Muscle layer of colon (tissue), 2 donors: Measurements from ENCODE around the gene MYH14.

Experiments used
- H3K27ac ChIP-seq: one replicate; pipeline ENCODE4 v1.7.0; 2013; ENCODE audit warnings: low read depth, mild to moderate bottlenecking, low read length, moderate library complexity
- H3K27me3 ChIP-seq, 2 donors: one replicate each; pipeline ENCODE4 v1.7.0; 2013; ENCODE audit warnings: low read length in 2 of 2, mild to moderate bottlenecking in 2 of 2; ENCODE audit not compliant: insufficient read depth in 2 of 2, control insufficient read depth in 1 of 2
- H3K36me3 ChIP-seq: one replicate; pipeline ENCODE4 v1.7.0; 2013; ENCODE audit warnings: mild to moderate bottlenecking, low read length; ENCODE audit not compliant: insufficient read depth
- H3K4me1 ChIP-seq: one replicate; pipeline ENCODE4 v1.7.0; 2013; ENCODE audit warnings: mild to moderate bottlenecking, low read length; ENCODE audit not compliant: insufficient read depth
- H3K4me3 ChIP-seq, 2 donors: one replicate each; pipeline ENCODE4 v1.7.0; 2013; ENCODE audit warnings: low read length in 2 of 2, low read depth in 1 of 2, mild to moderate bottlenecking in 1 of 2, moderate library complexity in 1 of 2
- H3K9ac ChIP-seq: one replicate; pipeline ENCODE4 v1.7.0; 2013; ENCODE audit warnings: low read length
- H3K9me3 ChIP-seq: one replicate; pipeline ENCODE4 v1.7.0; 2013; ENCODE audit warnings: mild to moderate bottlenecking, low read length
- donor health status: abdominal sarcoma.
- donor health status: Adenocarcinoma of cecum.

MYH14 gene

GRCh38 chr19:50203281-50204080 lies at the start of gene MYH14:
Gene MYH14 (plus strand): TSS chr19:50203622. CDS start chr19:50210366, 6,744 bp downstream.
- Histone ChIP-seq H3K27me3 (peaks cover 31 to 47% of the 10 kb centered on the region in 2 donors), H3K9ac (no peak within 1 kb of the TSS), H3K27ac (no peak within 1 kb of the TSS), H3K4me1 (no peaks in the 10 kb centered on the region), H3K9me3 (no peaks in the 10 kb centered on the region), H3K36me3 (no peaks in the 10 kb centered on the region), H3K4me3 (peak within 1 kb of the TSS in 1 of 2 donors; percentile 32)

- H3K27ac ChIP-seq: no peak overlapping the region
- no peak overlapping the region for H3K9ac ChIP-seq
- no peaks in the 10 kb centered on the region for H3K36me3 ChIP-seq
- H3K4me1 ChIP-seq: no peaks in the 10 kb centered on the region
- H3K9me3 ChIP-seq: peaks cover 8% of the 10 kb centered on the region
- H3K27me3 ChIP-seq: peaks cover 0 to 6% of the 10 kb centered on the region in 2 donors
- H3K4me3 ChIP-seq: no peak overlapping the region
Measured at GRCh38 chr19:50154529-50154928, 48.9 kb upstream of the MYH14 start.

- H3K27ac ChIP-seq: no peak overlapping the region
- no peaks in the 10 kb centered on the region for H3K27me3 ChIP-seq
- no peak overlapping the region for H3K4me3 ChIP-seq
- H3K4me1 ChIP-seq: no peaks in the 10 kb centered on the region
- H3K36me3 ChIP-seq: no peaks in the 10 kb centered on the region
- H3K9ac ChIP-seq: no peak overlapping the region
- H3K9me3 ChIP-seq: peaks cover 8% of the 10 kb centered on the region
Measured at GRCh38 chr19:50155520-50156109, 47.8 kb upstream of the MYH14 start.

- Histone ChIP-seq H3K4me3 (no peak overlapping the region), H3K9ac (no peak overlapping the region), H3K4me1 (no peaks in the 10 kb centered on the region), H3K36me3 (no peaks in the 10 kb centered on the region), H3K27ac (no peak overlapping the region), H3K9me3 (peaks cover 8% of the 10 kb centered on the region), H3K27me3 (peaks cover 0 to 5% of the 10 kb centered on the region in 2 donors)
Measured at GRCh38 chr19:50158577-50158976, 44.8 kb upstream of the MYH14 start.

- H3K9me3 ChIP-seq: peaks cover 8% of the 10 kb centered on the region
- H3K27me3 ChIP-seq: peaks cover 0 to 5% of the 10 kb centered on the region in 2 donors
- no peaks in the 10 kb centered on the region for H3K4me1 ChIP-seq
- no peak overlapping the region for H3K27ac ChIP-seq
- H3K9ac ChIP-seq: no peak overlapping the region
- no peak overlapping the region for H3K4me3 ChIP-seq
- H3K36me3 ChIP-seq: no peaks in the 10 kb centered on the region
Measured at GRCh38 chr19:50159078-50159477, 44.3 kb upstream of the MYH14 start.

- H3K9me3 ChIP-seq: peaks cover 8% of the 10 kb centered on the region
- no peaks in the 10 kb centered on the region for H3K36me3 ChIP-seq
- no peak within 1 kb of the TSS for H3K9ac ChIP-seq
- no peak within 1 kb of the TSS for H3K4me3 ChIP-seq
- no peaks in the 10 kb centered on the region for H3K4me1 ChIP-seq
- no peak within 1 kb of the TSS for H3K27ac ChIP-seq
- H3K27me3 ChIP-seq: peaks cover 0 to 13% of the 10 kb centered on the region in 2 donors
Measured at GRCh38 chr19:50162988-50163387, 40.4 kb upstream of the MYH14 start, which contains the start of gene IZUMO2. Gene IZUMO2 (minus strand): TSS chr19:50163281. CDS start chr19:50163194, 87 bp downstream.

GRCh38 chr19:50167314-50167721 lies 36.1 kb upstream of the MYH14 start:
- H3K4me1 ChIP-seq: no peaks in the 10 kb centered on the region
- peaks cover 0 to 13% of the 10 kb centered on the region in 2 donors for H3K27me3 ChIP-seq
- no peak overlapping the region for H3K4me3 ChIP-seq
- no peaks in the 10 kb centered on the region for H3K36me3 ChIP-seq
- no peak overlapping the region for H3K9ac ChIP-seq
- H3K27ac ChIP-seq: no peak overlapping the region
- H3K9me3 ChIP-seq: no peaks in the 10 kb centered on the region

- Histone ChIP-seq H3K4me1 (no peaks in the 10 kb centered on the region), H3K4me3 (no peak overlapping the region), H3K27me3 (peaks cover 0 to 9% of the 10 kb centered on the region in 2 donors), H3K9ac (no peak overlapping the region), H3K9me3 (no peaks in the 10 kb centered on the region), H3K36me3 (no peaks in the 10 kb centered on the region), H3K27ac (no peak overlapping the region)
Measured at GRCh38 chr19:50171752-50172151, 31.7 kb upstream of the MYH14 start.

- Histone ChIP-seq H3K4me3 (no peak overlapping the region), H3K9me3 (no peaks in the 10 kb centered on the region), H3K36me3 (no peaks in the 10 kb centered on the region), H3K4me1 (no peaks in the 10 kb centered on the region), H3K27ac (no peak overlapping the region), H3K9ac (no peak overlapping the region), H3K27me3 (peaks cover 0 to 6% of the 10 kb centered on the region in 2 donors)
Measured at GRCh38 chr19:50172726-50173125, 30.7 kb upstream of the MYH14 start.

GRCh38 chr19:50173127-50173526 lies 30.3 kb upstream of the MYH14 start:
- Histone ChIP-seq H3K4me1 (no peaks in the 10 kb centered on the region), H3K36me3 (no peaks in the 10 kb centered on the region), H3K27ac (no peak overlapping the region), H3K4me3 (no peak overlapping the region), H3K9me3 (no peaks in the 10 kb centered on the region), H3K27me3 (peaks cover 0 to 6% of the 10 kb centered on the region in 2 donors), H3K9ac (no peak overlapping the region)

GRCh38 chr19:50174100-50174793 lies 29.2 kb upstream of the MYH14 start:
- Histone ChIP-seq H3K27me3 (peaks cover 0 to 6% of the 10 kb centered on the region in 2 donors), H3K27ac (no peak overlapping the region), H3K36me3 (no peaks in the 10 kb centered on the region), H3K4me3 (no peak overlapping the region), H3K4me1 (no peaks in the 10 kb centered on the region), H3K9ac (no peak overlapping the region), H3K9me3 (no peaks in the 10 kb centered on the region)
